AG04450 (cell line): ENCODE data around the gene NDUFS5. TPM values are rescaled to one million over a fixed set of nuclear protein-coding genes. Genes with fewer than 3 reads are reported as not detected.
"Not testable (repeated sequence)": the region's sequence is repeated elsewhere in the genome, so short reads cannot be mapped to it uniquely, and the experiment has no call there.

Source experiments
- CTCF ChIA-PET: fragments of 300-600, 350-600 bp; formaldehyde crosslinking; extraction: SDS; loops from one replicate; lab custom pipeline; 2022; ENCODE audit warnings: antibody characterized with exemption, inconsistent platforms; lab: Charles Lee
- POLR2A ChIA-PET: fragments of 350-600 bp; formaldehyde crosslinking; extraction: SDS; loops from one replicate; lab custom pipeline; 2021; ENCODE audit warnings: antibody characterized with exemption, inconsistent platforms; lab: Yijun Ruan, JAX
- DNase-seq: peaks from one replicate; pipeline ENCODE4 v3.0.0-alpha.2; 2011; ENCODE audit warnings: low read depth, low spot score
- H3K27ac ChIP-seq: one replicate; pipeline ENCODE4 v1.5.1; 2012; ENCODE audit warnings: low read depth, low read length, control low read depth
- H3K27me3 ChIP-seq: one replicate; pipeline ENCODE4 v1.6.0; 2012; ENCODE audit warnings: low read length; ENCODE audit not compliant: control insufficient read depth, insufficient read depth
- H3K4me3 ChIP-seq: 2 replicates; pipeline ENCODE4 v1.5.1; 2011; ENCODE audit warnings: mild to moderate bottlenecking, low read depth, low read length, control low read depth
- H3K9me3 ChIP-seq: 2 replicates; pipeline ENCODE4 v1.5.1; 2012; ENCODE audit warnings: low read length; ENCODE audit not compliant: control insufficient read depth, insufficient read depth
- polyA plus RNA-seq: library from polyadenylated mRNA; depleted of rRNA; stranded (reverse); fragments of >200 nt; gene quantifications from 2 replicates; pipeline ENCODE4 v1.2.3, GENCODE V29; 2011
- TF ChIP-seq, protein P1 (sequence below): IDR thresholded peaks from 2 replicates; pipeline ENCODE4 v1.5.1; 2011; ENCODE audit warnings: low read depth, low read length, control low read depth, inconsistent platforms

NDUFS5 gene
- polyA plus RNA-seq, 1 experiment = 852 TPM

GRCh38 chr1:39017266-39017665 is 8.9 kb upstream of the NDUFS5 start:
- DNase-seq = no peak
- Histone ChIP-seq H3K27me3 (no peaks in the 10 kb centered on the region), H3K4me3 (no peak overlapping the region), H3K27ac (no peak overlapping the region), H3K9me3 (no peaks in the 10 kb centered on the region)
- TF ChIP-seq, protein P1, sequence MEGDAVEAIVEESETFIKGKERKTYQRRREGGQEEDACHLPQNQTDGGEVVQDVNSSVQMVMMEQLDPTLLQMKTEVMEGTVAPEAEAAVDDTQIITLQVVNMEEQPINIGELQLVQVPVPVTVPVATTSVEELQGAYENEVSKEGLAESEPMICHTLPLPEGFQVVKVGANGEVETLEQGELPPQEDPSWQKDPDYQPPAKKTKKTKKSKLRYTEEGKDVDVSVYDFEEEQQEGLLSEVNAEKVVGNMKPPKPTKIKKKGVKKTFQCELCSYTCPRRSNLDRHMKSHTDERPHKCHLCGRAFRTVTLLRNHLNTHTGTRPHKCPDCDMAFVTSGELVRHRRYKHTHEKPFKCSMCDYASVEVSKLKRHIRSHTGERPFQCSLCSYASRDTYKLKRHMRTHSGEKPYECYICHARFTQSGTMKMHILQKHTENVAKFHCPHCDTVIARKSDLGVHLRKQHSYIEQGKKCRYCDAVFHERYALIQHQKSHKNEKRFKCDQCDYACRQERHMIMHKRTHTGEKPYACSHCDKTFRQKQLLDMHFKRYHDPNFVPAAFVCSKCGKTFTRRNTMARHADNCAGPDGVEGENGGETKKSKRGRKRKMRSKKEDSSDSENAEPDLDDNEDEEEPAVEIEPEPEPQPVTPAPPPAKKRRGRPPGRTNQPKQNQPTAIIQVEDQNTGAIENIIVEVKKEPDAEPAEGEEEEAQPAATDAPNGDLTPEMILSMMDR = no peak
- CTCF ChIA-PET = no interaction called here
- POLR2A ChIA-PET = no interaction called here

DNA sequence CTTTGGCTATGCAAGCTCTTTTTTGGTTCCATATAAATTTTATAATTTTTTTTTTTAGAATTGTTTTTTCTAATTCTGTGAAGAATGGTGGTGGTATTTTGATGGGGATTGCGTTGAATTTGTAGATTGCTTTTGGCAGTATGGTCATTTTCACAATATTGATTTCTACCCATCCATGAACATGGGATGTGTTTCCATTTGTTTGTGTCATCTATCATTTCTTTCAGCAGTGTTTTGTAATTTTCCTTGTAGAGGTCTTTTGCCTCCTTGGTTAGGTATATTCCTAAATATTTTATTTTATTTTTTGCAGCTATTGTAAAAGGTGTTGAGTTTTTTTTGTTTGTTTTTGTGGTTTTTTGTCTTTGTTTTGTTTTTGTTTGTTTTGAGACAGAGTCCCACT is 5.7 kb upstream of the NDUFS5 start:
- POLR2A ChIA-PET, H3K4me3 ChIP-seq, DNase-seq, CTCF ChIA-PET, H3K9me3 ChIP-seq, H3K27me3 ChIP-seq, H3K27ac ChIP-seq: not testable (repeated sequence)

DNA sequence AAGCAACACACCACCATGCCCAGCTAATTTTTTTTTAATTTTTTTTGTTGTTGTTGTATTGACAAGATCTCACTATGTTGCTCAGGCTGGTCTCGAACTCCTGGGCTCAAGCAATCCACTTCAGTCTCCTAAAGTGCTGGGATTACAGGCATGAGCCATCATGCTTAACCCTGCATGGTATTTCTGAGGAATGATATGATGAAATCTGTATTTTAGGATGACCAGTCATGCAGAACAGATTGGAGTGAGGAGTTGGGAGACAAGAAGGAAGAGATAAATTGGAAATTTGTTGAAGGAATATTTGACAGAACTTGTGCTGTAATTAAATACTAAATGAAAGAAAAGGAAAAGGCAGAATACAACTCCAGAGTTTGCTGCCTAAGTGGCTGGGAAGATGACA is 4.7 kb upstream of the NDUFS5 start:
- ChIA-PET POLR2A (no interaction called here), CTCF (no interaction called here)
- Histone ChIP-seq H3K4me3 (no peak overlapping the region), H3K27me3 (no peaks in the 10 kb centered on the region), H3K9me3 (no peaks in the 10 kb centered on the region), H3K27ac (no peak overlapping the region)
- TF ChIP-seq, protein P1 = no peak
- no peak for DNase-seq

DNA sequence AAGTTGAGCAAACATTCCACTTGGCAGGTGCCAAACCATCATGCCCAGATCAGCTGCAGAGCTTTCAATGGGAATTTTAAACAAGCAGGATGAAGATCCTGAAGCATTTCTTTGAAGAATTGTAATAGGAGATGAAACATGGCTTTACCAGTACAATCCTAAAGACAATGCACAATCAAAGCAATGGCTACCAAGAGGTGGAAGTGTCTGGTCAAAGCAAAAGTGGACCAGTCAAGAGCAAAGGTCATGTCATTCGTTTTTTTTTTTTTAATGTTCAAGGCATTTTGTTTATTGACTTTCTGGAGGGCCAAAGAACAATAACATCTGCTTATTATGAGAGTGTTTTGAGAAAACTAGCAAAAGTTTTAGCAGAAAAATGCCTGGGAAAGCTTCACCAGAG is 3.0 kb upstream of the NDUFS5 start:
- ChIA-PET CTCF (no interaction called here), POLR2A (no interaction called here)
- TF ChIP-seq, protein P1 = no peak
- no peak for DNase-seq
- no peak overlapping the region for H3K27ac ChIP-seq
- no peaks in the 10 kb centered on the region for H3K27me3 ChIP-seq
- no peaks in the 10 kb centered on the region for H3K9me3 ChIP-seq
- H3K4me3 ChIP-seq = no peak overlapping the region

DNA sequence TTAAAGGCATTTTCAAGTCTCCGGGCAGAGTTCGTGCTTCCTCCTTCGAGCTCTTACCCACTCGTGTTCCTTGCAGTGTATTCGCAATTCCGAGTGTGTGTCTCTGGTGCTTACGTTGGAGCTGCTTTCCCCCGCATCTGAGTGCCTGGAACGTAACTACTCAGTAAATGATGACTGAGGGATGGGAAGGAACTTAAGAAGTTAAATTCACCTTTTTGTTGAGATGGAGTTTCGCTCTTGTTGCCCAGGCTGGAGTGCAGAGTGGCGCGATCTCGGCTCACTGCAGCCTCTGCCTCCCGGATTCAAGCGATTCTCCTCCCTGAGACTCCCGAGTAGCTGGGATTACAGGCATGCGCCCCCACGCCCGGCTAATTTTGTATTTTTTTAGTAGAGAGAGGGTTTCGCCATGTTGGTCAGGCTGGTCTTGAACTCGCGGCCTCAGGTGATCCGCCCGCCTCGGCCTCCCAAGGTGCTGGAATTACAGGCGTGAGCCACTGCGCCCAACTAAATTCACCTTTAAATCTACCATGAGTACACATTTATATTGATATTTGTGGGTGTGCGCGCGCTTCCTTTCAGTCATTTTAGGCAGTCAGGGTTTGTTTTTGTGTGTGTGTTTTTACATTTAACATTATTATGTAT is 837 bp downstream of the NDUFS5 start:
- TF ChIP-seq, protein P1 = no peak
- Histone ChIP-seq H3K27me3 (no peaks in the 10 kb centered on the region), H3K9me3 (no peaks in the 10 kb centered on the region), H3K27ac (peak overlapping the region; percentile 99), H3K4me3 (peak overlapping the region; percentile 98)
- ChIA-PET CTCF (interaction anchor here (0.7 to 2.3 kb wide), 3 partner anchors 20 to 66 kb away, joined by 3 to 17 read pairs (median 6); no protein-coding TSS in a partner anchor), POLR2A (interaction anchor here (0.6 to 1.9 kb wide), 10 partner anchors 9 to 712 kb away, joined by 3 to 12 read pairs (median 4); partner anchors contain the start of gene MYCBP)
- DNase-seq = no peak
